Fibroblast of lung (primary cell): ENCODE measurements around the gene VPS54. TPM values are rescaled to one million over a fixed set of nuclear protein-coding genes. Genes with fewer than 3 reads are reported as not detected.

Source experiments
- DNase-seq, 2 donors: peaks; one replicate each; pipeline versions ENCODE4 v3.0.0 to v3.0.0-alpha.2; 2010; ENCODE audit warnings: low read depth in 2 of 2
- H2AFZ ChIP-seq: 2 replicates; pipeline ENCODE4 v1.5.1; 2012; ENCODE audit warnings: low read length, control low read depth, inconsistent platforms
- H3K27ac ChIP-seq: 2 replicates; pipeline ENCODE4 v1.5.1; 2011; ENCODE audit warnings: low read length, control low read depth; ENCODE audit not compliant: insufficient read depth
- H3K27me3 ChIP-seq: 2 replicates; pipeline ENCODE4 v1.5.1; 2011; ENCODE audit warnings: mild to moderate bottlenecking, low read length; ENCODE audit not compliant: control insufficient read depth, insufficient read depth
- H3K36me3 ChIP-seq: 2 replicates; pipeline ENCODE4 v1.5.1; 2011; ENCODE audit warnings: low read length; ENCODE audit not compliant: control insufficient read depth, insufficient read depth
- H3K4me1 ChIP-seq: 2 replicates; pipeline ENCODE4 v1.5.1; 2011; ENCODE audit warnings: low read length; ENCODE audit not compliant: control insufficient read depth, insufficient read depth; ENCODE audit errors: extremely low read depth
- H3K4me2 ChIP-seq: 2 replicates; pipeline ENCODE4 v1.5.1; 2011; ENCODE audit warnings: low read length, control low read depth; ENCODE audit not compliant: insufficient read depth; ENCODE audit errors: extremely low read depth
- H3K4me3 ChIP-seq, 4 experiments: fragments of 200-600 bp in 1 of 4; sonication (generic) in 1 of 4; replicated peaks in 1 of 4; 2 replicates each; pipeline ENCODE4 v1.5.1; 2011 to 2016; ENCODE audit warnings: low read length in 4 of 4, low read depth in 3 of 4, mild to moderate bottlenecking in 3 of 4, control low read depth in 2 of 4, inconsistent platforms in 1 of 4, mixed read lengths in 1 of 4; ENCODE audit not compliant: insufficient read depth in 1 of 4; ENCODE audit errors: control extremely low read depth in 1 of 4
- H3K79me2 ChIP-seq: 2 replicates; pipeline ENCODE4 v1.5.1; 2012; ENCODE audit warnings: mild to moderate bottlenecking, low read length, inconsistent platforms; ENCODE audit not compliant: control insufficient read depth, insufficient read depth
- H3K9ac ChIP-seq: 2 replicates; pipeline ENCODE4 v1.5.1; 2011; ENCODE audit warnings: mild to moderate bottlenecking, low read length, control low read depth; ENCODE audit not compliant: insufficient read depth
- H3K9me3 ChIP-seq: 2 replicates; pipeline ENCODE4 v1.5.1; 2012; ENCODE audit warnings: low read depth, low read length; ENCODE audit not compliant: control insufficient read depth, insufficient read depth
- H4K20me1 ChIP-seq: 2 replicates; pipeline ENCODE4 v1.5.1; 2011; ENCODE audit warnings: low read length; ENCODE audit not compliant: control insufficient read depth, insufficient read depth; ENCODE audit errors: extremely low read depth
- EZH2 ChIP-seq: IDR thresholded peaks from 2 replicates; pipeline ENCODE4 v1.5.1; 2012; ENCODE audit warnings: low read length, control low read depth, mild to moderate bottlenecking; ENCODE audit errors: missing control alignments
- polyA plus RNA-seq, 2 donors: library from polyadenylated mRNA; depleted of rRNA in 1 of 2; stranded (reverse) in 1 of 2; unstranded in 1 of 2; fragments of >200 nt; gene quantifications; 2 replicates each; pipeline ENCODE4 v1.2.1, GENCODE V29; 2011 to 2012; ENCODE audit warnings: missing spikeins in 1 of 2
- total RNA-seq: library from RNA; depleted of rRNA; stranded (reverse); fragments of >200 nt; gene quantifications from 2 replicates; pipeline ENCODE4 v1.2.1, GENCODE V29; 2014
- TF ChIP-seq, protein P1 (sequence below), 2 donors: IDR thresholded peaks in 1 of 2; conservative IDR thresholded peaks in 1 of 2; 1 replicate in 1 of 2; 2 replicates in 1 of 2; pipeline ENCODE4 v1.5.1; 2011 to 2012; ENCODE audit warnings: low read length in 2 of 2, control low read depth in 1 of 2, inconsistent platforms in 1 of 2, low read depth in 1 of 2, mild to moderate bottlenecking in 1 of 2

Gene VPS54
- total and polyA plus RNA-seq, 2 donors (not counting 1 experiment from before 2014, with no cell fraction given): 18.4 to 29.7 TPM

DNA sequence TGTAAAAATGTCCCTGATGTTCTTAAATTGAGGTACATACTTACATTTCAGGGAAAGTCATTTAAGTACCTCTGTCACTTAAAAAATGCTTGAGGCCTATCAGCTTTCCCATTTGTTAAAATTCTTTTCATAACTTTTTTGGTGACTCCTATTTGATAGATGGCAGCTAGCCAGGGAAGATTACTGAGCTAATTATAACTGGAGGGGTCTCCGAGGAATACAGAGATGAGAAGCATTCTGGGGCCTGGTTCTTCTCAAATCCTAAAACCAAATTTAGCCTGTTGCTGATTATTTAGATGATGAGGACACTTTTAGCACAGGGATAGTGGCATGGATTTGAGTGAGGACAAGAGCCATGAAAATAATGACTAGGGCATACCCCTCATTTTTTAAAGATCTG, 172.7 kb downstream of the VPS54 start:
- DNase-seq: no peak
- peaks cover 90% of the 10 kb centered on the region for H3K79me2 ChIP-seq
- no peaks in the 10 kb centered on the region for H3K27me3 ChIP-seq
- H3K27ac ChIP-seq: no peak overlapping the region
- H3K9me3 ChIP-seq: no peaks in the 10 kb centered on the region
- H3K36me3 ChIP-seq: no peaks in the 10 kb centered on the region
- peaks cover 5% of the 10 kb centered on the region for H3K4me1 ChIP-seq
- H2AFZ ChIP-seq: no peak overlapping the region
- H3K9ac ChIP-seq: no peak overlapping the region
- H4K20me1 ChIP-seq: peaks cover 3% of the 10 kb centered on the region
- TF ChIP-seq, protein P1, sequence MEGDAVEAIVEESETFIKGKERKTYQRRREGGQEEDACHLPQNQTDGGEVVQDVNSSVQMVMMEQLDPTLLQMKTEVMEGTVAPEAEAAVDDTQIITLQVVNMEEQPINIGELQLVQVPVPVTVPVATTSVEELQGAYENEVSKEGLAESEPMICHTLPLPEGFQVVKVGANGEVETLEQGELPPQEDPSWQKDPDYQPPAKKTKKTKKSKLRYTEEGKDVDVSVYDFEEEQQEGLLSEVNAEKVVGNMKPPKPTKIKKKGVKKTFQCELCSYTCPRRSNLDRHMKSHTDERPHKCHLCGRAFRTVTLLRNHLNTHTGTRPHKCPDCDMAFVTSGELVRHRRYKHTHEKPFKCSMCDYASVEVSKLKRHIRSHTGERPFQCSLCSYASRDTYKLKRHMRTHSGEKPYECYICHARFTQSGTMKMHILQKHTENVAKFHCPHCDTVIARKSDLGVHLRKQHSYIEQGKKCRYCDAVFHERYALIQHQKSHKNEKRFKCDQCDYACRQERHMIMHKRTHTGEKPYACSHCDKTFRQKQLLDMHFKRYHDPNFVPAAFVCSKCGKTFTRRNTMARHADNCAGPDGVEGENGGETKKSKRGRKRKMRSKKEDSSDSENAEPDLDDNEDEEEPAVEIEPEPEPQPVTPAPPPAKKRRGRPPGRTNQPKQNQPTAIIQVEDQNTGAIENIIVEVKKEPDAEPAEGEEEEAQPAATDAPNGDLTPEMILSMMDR (conservative IDR thresholded peaks at IDR 0.05 in 1 of 2, IDR thresholded peaks at IDR 0.05 in 1 of 2; ENCODE audit: low read depth in 1 of 2, low read length in 2 of 2): no peak
- TF ChIP-seq EZH2: no peak
- H3K4me3 ChIP-seq: no peak overlapping the region
- H3K4me2 ChIP-seq: no peak overlapping the region

DNA sequence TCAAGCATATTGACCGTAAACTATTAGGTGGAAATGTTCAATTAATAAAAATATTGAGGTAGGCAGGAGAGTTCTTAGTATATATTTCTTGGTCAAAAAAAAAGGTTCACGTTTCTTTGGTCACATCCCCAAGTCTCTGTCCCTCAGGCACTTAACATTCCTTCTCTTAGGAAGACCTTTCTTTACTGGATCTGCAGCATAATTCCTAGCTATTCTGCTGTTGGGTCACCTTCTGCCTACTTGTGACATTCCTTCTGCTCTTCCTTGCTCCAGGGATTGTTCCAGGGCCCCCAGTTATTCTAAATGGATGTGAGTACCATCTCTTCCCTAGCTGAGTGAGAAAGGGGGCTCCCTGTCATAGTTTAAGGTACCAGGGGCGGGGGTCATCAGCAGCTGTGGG, 173.4 kb downstream of the VPS54 start:
- H3K36me3 ChIP-seq: no peaks in the 10 kb centered on the region
- no peak overlapping the region for H2AFZ ChIP-seq

DNA sequence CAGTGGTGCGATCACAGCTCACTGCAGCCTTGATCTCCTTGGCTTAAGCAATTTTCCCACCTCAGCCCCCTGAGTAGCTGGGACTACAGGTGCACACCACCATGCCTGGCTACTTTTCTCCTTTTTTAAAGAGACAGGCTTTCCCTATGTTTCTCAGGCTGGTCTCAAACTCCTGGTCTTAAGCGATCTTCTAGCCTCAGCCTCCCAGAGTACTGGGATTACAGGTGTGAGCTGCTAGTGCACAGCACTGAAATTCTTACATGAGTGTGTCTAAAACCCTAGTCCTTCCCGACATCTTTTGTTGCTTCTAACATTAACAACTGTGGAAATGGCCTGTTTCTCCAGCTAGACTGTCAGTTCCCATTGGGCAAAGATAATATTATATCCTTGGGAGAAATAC, 174.6 kb downstream of the VPS54 start:
- no peak for DNase-seq
- peak overlapping the region in 1 of 4 experiments; percentile 22 for H3K4me3 ChIP-seq

More for the DNA sequence above, 173.4 kb downstream of the VPS54 start:
- Histone ChIP-seq H3K4me2 (no peak overlapping the region), H3K27me3 (no peaks in the 10 kb centered on the region), H3K27ac (no peak overlapping the region), H3K4me1 (peaks cover 5% of the 10 kb centered on the region), H3K4me3 (no peak overlapping the region), H3K9me3 (no peaks in the 10 kb centered on the region), H3K9ac (no peak overlapping the region), H3K79me2 (peaks cover 84% of the 10 kb centered on the region), H4K20me1 (peaks cover 3% of the 10 kb centered on the region)
- TF ChIP-seq, protein P1 (conservative IDR thresholded peaks at IDR 0.05 in 1 of 2, IDR thresholded peaks at IDR 0.05 in 1 of 2; ENCODE audit: low read depth in 1 of 2, low read length in 2 of 2): no peak
- TF ChIP-seq EZH2: no peak
- no peak for DNase-seq

More for the DNA sequence above, 174.6 kb downstream of the VPS54 start:
- H3K36me3 ChIP-seq: no peaks in the 10 kb centered on the region
- H3K4me2 ChIP-seq: peak overlapping the region; percentile 85
- H4K20me1 ChIP-seq: no peaks in the 10 kb centered on the region
- peaks cover 72% of the 10 kb centered on the region for H3K79me2 ChIP-seq
- H3K4me1 ChIP-seq: peaks cover 4% of the 10 kb centered on the region
- H2AFZ ChIP-seq: no peak overlapping the region
- H3K9me3 ChIP-seq: no peaks in the 10 kb centered on the region
- no peak for TF ChIP-seq EZH2
- TF ChIP-seq, protein P1 (conservative IDR thresholded peaks at IDR 0.05 in 1 of 2, IDR thresholded peaks at IDR 0.05 in 1 of 2; ENCODE audit: low read depth in 1 of 2, low read length in 2 of 2): no peak
- no peaks in the 10 kb centered on the region for H3K27me3 ChIP-seq
- no peak overlapping the region for H3K9ac ChIP-seq
- H3K27ac ChIP-seq: no peak overlapping the region
